ENCODE data around the gene MTHFD1L.

MTHFD1L gene

GRCh38 chr6:151148111-151148510 is 282.6 kb downstream of the MTHFD1L start:
- no peak for FAIRE-seq
- DNase-seq (ENCODE audit: low spot score): no peak

DNA sequence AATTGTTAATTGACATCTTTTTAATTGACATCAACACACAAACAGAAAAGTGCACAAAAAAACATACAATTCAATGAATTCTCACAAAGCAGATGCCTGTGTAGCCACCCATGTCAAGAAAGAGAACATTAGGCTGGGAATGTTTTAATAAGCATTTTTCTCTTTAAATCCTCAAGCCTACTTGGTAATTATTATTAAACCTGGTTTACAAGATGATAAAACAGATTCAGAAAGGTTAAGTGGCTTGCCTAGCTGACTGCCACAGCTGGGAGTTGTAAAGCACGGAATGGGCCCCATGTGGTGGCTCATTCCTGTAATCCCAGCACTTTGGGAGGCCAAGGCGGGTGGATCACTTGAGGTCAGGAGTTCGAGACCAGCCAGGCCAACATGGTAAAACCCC is 284.3 kb downstream of the MTHFD1L start:
- FAIRE-seq (no peak), DNase-seq (ENCODE audit: low spot score) (no peak)
